Osteocyte (in vitro differentiated cells): ENCODE results near the gene BTRC. TPM values are rescaled to one million over a fixed set of nuclear protein-coding genes. Genes with fewer than 3 reads are reported as not detected.
"Not testable (repeated sequence)": the region's sequence is repeated elsewhere in the genome, so short reads cannot be mapped to it uniquely, and the experiment has no call there.

ENCODE experiments used
- DNase-seq: peaks from one replicate; pipeline ENCODE4 v3.0.0; 2021; ENCODE audit warnings: mixed read lengths; ENCODE audit not compliant: unreplicated experiment; ENCODE audit errors: extremely low spot score
- H3K27ac Mint-ChIP-seq: one replicate; pipeline ENCODE4 v1.8.0; 2021; ENCODE audit warnings: mild to moderate bottlenecking, mixed read lengths; ENCODE audit not compliant: unreplicated experiment
- H3K27me3 Mint-ChIP-seq: one replicate; pipeline ENCODE4 v1.8.0; 2021; ENCODE audit warnings: mixed read lengths; ENCODE audit not compliant: unreplicated experiment
- H3K36me3 Mint-ChIP-seq: one replicate; pipeline ENCODE4 v1.8.0; 2021; ENCODE audit warnings: mixed read lengths; ENCODE audit not compliant: unreplicated experiment
- H3K4me1 Mint-ChIP-seq: one replicate; pipeline ENCODE4 v1.8.0; 2021; ENCODE audit warnings: mixed read lengths; ENCODE audit not compliant: unreplicated experiment
- H3K4me3 Mint-ChIP-seq: one replicate; pipeline ENCODE4 v1.8.0; 2021; ENCODE audit warnings: mild to moderate bottlenecking, moderate library complexity, mixed read lengths; ENCODE audit not compliant: unreplicated experiment
- H3K9me3 Mint-ChIP-seq: one replicate; pipeline ENCODE4 v1.8.0; 2021; ENCODE audit warnings: mixed read lengths; ENCODE audit not compliant: unreplicated experiment
- total RNA-seq: library from RNA; stranded (reverse); gene quantifications from 2 replicates; pipeline ENCODE4 v1.2.1, GENCODE V29; 2021
- TF ChIP-seq, protein P1 (sequence below): fragments of 200-600 bp; sonication (generic); IDR thresholded peaks from 2 replicates; pipeline ENCODE4 v1.5.0; 2021; ENCODE audit warnings: antibody characterized with exemption, mild to moderate bottlenecking, moderate library complexity

BTRC gene
- total RNA-seq, 1 donor from 2014 or later: 28.9 TPM

DNA sequence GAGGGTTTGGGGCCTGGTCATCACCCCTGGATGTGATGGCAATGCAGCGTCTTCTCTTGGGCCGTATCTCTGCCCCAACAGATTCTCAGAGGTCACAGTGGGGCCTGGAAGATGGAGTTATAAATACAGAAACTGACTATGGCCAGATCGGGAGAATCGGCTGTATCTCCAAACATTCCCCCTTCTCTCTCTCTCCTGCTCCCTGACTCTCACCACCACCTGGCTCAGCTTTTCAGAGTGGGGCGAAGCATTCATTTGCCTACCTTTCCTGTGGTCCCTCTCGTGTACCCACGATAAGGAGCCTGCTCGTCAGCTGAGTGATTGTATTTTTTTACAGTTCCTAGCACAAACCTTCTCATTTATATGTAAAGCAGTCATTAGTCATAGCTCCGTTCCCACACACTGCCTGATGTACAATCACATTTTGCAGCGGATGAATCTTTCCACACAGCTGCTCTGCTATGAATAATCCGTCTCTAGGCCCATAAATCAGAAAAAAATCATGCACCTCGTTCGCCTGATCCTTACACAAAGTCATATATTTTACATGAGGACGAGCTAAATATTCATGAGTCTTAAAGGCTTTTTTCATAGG, 23.2 kb upstream of the BTRC start:
- peaks cover 72% of the 10 kb centered on the region for H3K27me3 Mint-ChIP-seq
- no peak overlapping the region for H3K27ac Mint-ChIP-seq

DNA sequence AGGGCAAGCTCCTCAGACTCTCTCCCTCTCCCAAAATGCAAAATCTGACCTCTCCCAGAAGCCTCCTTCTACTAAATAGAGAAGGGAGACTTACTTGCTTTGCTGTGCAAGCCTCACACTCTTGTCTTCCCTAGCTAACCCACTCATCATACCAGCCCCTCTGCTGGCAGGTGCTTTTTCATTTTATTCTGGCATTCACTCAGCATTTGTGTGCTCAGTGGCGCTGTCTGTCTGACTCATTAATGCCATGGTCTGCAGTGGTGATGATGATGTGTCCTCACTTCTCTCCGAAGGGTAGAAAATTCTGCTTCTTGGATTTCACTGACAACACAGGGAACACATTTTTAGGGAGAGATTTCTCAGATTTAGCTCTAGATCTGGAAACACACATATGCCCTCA, 22.0 kb upstream of the BTRC start:
- H3K9me3 Mint-ChIP-seq: no peaks in the 10 kb centered on the region
- TF ChIP-seq, protein P1, sequence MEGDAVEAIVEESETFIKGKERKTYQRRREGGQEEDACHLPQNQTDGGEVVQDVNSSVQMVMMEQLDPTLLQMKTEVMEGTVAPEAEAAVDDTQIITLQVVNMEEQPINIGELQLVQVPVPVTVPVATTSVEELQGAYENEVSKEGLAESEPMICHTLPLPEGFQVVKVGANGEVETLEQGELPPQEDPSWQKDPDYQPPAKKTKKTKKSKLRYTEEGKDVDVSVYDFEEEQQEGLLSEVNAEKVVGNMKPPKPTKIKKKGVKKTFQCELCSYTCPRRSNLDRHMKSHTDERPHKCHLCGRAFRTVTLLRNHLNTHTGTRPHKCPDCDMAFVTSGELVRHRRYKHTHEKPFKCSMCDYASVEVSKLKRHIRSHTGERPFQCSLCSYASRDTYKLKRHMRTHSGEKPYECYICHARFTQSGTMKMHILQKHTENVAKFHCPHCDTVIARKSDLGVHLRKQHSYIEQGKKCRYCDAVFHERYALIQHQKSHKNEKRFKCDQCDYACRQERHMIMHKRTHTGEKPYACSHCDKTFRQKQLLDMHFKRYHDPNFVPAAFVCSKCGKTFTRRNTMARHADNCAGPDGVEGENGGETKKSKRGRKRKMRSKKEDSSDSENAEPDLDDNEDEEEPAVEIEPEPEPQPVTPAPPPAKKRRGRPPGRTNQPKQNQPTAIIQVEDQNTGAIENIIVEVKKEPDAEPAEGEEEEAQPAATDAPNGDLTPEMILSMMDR: no peak
- no peak overlapping the region for H3K27ac Mint-ChIP-seq
- H3K4me3 Mint-ChIP-seq: no peak overlapping the region
- H3K4me1 Mint-ChIP-seq: no peaks in the 10 kb centered on the region
- no peaks in the 10 kb centered on the region for H3K36me3 Mint-ChIP-seq
- DNase-seq: no peak
- H3K27me3 Mint-ChIP-seq: peaks cover 64% of the 10 kb centered on the region

More for the DNA sequence above, 23.2 kb upstream of the BTRC start:
- Mint-ChIP-seq H3K4me3 (no peak overlapping the region), H3K36me3 (no peaks in the 10 kb centered on the region), H3K9me3 (no peaks in the 10 kb centered on the region), H3K4me1 (no peaks in the 10 kb centered on the region)
- no peak for DNase-seq
- TF ChIP-seq, protein P1: no peak

DNA sequence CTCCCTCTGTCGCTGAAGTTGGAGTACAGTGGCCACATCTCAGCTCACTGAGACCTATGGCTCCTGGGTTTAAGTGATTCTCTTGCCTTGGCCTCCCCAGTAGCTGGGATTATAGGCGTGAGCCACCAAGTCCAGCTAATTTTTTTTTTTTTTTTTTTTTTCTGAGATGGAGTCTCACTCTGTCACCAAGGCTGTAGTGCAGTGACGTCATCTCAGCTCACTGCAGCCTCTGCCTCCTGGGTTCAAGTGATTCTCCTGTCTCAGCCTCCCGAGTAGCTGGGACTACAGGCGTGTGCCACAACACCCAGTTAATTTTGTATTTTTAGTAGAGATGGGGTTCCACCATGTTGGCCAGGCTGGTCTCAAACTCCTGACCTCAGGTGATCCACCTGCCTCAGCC, 19.7 kb upstream of the BTRC start:
- not testable (repeated sequence) for H3K4me3 Mint-ChIP-seq, H3K9me3 Mint-ChIP-seq, H3K4me1 Mint-ChIP-seq, DNase-seq, H3K27ac Mint-ChIP-seq, H3K36me3 Mint-ChIP-seq
- peaks cover 50% of the 10 kb centered on the region for H3K27me3 Mint-ChIP-seq

DNA sequence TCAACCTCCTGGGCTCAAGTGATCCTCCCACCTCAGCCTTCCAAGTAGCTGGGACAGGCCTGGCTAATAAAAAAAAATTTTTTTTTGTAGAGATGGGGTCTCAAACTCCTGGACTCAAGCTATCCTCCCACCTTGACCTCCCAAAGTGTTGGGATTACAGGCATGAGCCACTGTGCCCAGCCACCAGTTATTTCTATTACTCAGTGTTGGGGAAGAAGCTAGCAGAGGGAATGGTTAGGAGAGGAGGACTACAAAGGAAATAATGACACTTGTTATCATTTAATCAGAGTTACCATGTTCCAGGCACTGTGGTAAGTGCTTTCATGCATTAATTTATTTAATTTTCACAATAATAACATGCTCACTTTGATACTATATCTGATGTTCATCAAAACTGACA, 17.6 kb upstream of the BTRC start:
- H3K9me3 Mint-ChIP-seq: no peaks in the 10 kb centered on the region
- H3K4me1 Mint-ChIP-seq: no peaks in the 10 kb centered on the region
- H3K27me3 Mint-ChIP-seq: peaks cover 32% of the 10 kb centered on the region
- TF ChIP-seq, protein P1: no peak
- no peak for DNase-seq
- H3K4me3 Mint-ChIP-seq: no peak overlapping the region
- no peaks in the 10 kb centered on the region for H3K36me3 Mint-ChIP-seq
- H3K27ac Mint-ChIP-seq: no peak overlapping the region

DNA sequence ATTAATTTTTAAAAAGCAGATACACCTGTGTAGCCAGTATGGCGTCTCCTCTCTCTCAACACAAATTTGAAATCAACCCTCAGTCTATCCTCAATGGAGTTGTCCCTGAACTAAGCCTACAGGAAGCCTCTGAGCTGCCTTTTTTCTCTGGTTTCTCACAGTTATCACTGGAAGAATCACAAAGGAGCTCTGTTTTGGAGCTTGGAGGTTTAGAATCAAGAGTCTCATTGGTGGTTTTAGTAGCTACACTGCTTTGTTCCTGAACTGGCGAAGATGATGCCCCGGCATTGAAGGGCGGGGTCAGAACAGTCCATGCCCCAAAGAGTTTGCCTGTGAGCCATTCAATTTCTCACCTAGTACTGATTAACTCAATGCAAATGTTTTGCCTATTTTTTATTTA, 16.1 kb upstream of the BTRC start:
- DNase-seq: no peak
- peaks cover 28% of the 10 kb centered on the region for H3K27me3 Mint-ChIP-seq
- H3K4me3 Mint-ChIP-seq: no peak overlapping the region
- no peaks in the 10 kb centered on the region for H3K36me3 Mint-ChIP-seq
- no peaks in the 10 kb centered on the region for H3K4me1 Mint-ChIP-seq
- H3K9me3 Mint-ChIP-seq: no peaks in the 10 kb centered on the region
- TF ChIP-seq, protein P1: no peak
- no peak overlapping the region for H3K27ac Mint-ChIP-seq

DNA sequence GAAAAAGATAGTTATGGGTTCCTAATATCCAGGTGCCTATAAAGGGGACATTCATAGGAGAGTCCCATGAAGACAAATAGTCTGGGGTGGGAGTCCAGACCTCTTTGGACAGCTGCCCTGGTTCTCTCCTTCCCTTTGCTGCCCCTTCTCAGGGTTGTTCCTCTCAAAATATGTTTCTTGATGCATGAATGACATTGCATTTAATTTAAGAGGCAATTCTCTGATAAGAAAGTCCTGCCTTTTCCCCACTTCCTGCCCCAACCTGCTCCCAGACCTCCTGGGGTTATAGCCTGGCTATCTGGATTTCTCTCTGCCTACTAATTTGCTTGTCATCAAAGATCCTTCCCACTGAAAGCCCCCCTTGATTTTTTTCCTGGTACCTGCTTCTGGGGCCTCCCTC, 12.5 kb upstream of the BTRC start:
- H3K27ac Mint-ChIP-seq: no peak overlapping the region
- H3K36me3 Mint-ChIP-seq: no peaks in the 10 kb centered on the region
- no peak overlapping the region for H3K4me3 Mint-ChIP-seq
- DNase-seq: no peak
- H3K9me3 Mint-ChIP-seq: no peaks in the 10 kb centered on the region
- TF ChIP-seq, protein P1: no peak
- H3K27me3 Mint-ChIP-seq: peaks cover 22% of the 10 kb centered on the region
- H3K4me1 Mint-ChIP-seq: no peaks in the 10 kb centered on the region
